ENCODE data around the gene SUFU. TPM values are rescaled to one million over a fixed set of nuclear protein-coding genes. Genes with fewer than 3 reads are reported as not detected.

The SUFU gene
- total and polyA plus RNA-seq, 4 donors: 1.8 to 3.8 (median 2.9) TPM

- Histone ChIP-seq H3K4me1 (ENCODE audit: control insufficient read depth in 4 of 4, insufficient read depth in 4 of 4, low read length in 3 of 4) (peaks cover 8 to 32% (median 24%) of the 10 kb centered on the region in 4 donors), H3K27ac (ENCODE audit: low read depth in 1 of 2, low read length in 2 of 2) (peak overlapping the region in 1 of 2 donors; percentile 28)
- 3% methylated on average over 54 of the region's 54 CpGs for WGBS
Measured at GRCh38 chr10:102461187-102462054, 42.4 kb upstream of the SUFU start.

More at GRCh38 chr10:102461187-102462054, 42.4 kb upstream of the SUFU start:
- Histone ChIP-seq H3K4me3 (ENCODE audit: low read depth in 1 of 3, low read length in 3 of 3) (peak overlapping the region; percentile 34 to 70 (median 48)), H3K9me3 (ENCODE audit: control insufficient read depth in 4 of 4, low read length in 3 of 4) (no peaks in the 10 kb centered on the region), H3K9ac (ENCODE audit: low read depth in 1 of 2, low read length in 2 of 2) (peak overlapping the region; percentile 33 to 80), H3K36me3 (ENCODE audit: control insufficient read depth in 4 of 4, insufficient read depth in 3 of 4, low read depth in 1 of 4, low read length in 3 of 4) (no peaks in the 10 kb centered on the region), H3K27me3 (ENCODE audit: control insufficient read depth in 4 of 4, insufficient read depth in 4 of 4, low read length in 3 of 4) (no peaks in the 10 kb centered on the region)
- DNase-seq (ENCODE audit: low spot score): peak; percentile 91
- TF ChIP-seq SP1 (IDR thresholded peaks at IDR 0.05) (peak; percentile 50), EGR1 (IDR thresholded peaks at IDR 0.05; ENCODE audit: low read depth in 2 of 2) (peak; percentile 65 to 74), FOXA2 (IDR thresholded peaks at IDR 0.05) (no peak), JUND (IDR thresholded peaks at IDR 0.05) (no peak), HNF4G (IDR thresholded peaks at IDR 0.05) (no peak), RXRA (IDR thresholded peaks at IDR 0.05) (no peak), FOXA1 (IDR thresholded peaks at IDR 0.05) (no peak), YY1 (IDR thresholded peaks at IDR 0.05) (peak; percentile 100), ATF3 (IDR thresholded peaks at IDR 0.05) (no peak), GABPA (IDR thresholded peaks at IDR 0.05 in 1 of 2, conservative IDR thresholded peaks at IDR 0.05 in 1 of 2) (peak in 1 of 2 donors; percentile 62), REST (IDR thresholded peaks at IDR 0.05) (peak; percentile 90), NR2F2 (IDR thresholded peaks at IDR 0.05) (no peak), HNF4A (conservative IDR thresholded peaks at IDR 0.05) (no peak), RAD21 (IDR thresholded peaks at IDR 0.05) (peak in 1 of 2 donors; percentile 19), TAF1 (conservative IDR thresholded peaks at IDR 0.05) (no peak)
- TF ChIP-seq, protein P1, sequence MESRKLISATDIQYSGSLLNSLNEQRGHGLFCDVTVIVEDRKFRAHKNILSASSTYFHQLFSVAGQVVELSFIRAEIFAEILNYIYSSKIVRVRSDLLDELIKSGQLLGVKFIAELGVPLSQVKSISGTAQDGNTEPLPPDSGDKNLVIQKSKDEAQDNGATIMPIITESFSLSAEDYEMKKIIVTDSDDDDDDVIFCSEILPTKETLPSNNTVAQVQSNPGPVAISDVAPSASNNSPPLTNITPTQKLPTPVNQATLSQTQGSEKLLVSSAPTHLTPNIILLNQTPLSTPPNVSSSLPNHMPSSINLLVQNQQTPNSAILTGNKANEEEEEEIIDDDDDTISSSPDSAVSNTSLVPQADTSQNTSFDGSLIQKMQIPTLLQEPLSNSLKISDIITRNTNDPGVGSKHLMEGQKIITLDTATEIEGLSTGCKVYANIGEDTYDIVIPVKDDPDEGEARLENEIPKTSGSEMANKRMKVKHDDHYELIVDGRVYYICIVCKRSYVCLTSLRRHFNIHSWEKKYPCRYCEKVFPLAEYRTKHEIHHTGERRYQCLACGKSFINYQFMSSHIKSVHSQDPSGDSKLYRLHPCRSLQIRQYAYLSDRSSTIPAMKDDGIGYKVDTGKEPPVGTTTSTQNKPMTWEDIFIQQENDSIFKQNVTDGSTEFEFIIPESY (IDR thresholded peaks at IDR 0.05): no peak
- TF ChIP-seq, protein P2, sequence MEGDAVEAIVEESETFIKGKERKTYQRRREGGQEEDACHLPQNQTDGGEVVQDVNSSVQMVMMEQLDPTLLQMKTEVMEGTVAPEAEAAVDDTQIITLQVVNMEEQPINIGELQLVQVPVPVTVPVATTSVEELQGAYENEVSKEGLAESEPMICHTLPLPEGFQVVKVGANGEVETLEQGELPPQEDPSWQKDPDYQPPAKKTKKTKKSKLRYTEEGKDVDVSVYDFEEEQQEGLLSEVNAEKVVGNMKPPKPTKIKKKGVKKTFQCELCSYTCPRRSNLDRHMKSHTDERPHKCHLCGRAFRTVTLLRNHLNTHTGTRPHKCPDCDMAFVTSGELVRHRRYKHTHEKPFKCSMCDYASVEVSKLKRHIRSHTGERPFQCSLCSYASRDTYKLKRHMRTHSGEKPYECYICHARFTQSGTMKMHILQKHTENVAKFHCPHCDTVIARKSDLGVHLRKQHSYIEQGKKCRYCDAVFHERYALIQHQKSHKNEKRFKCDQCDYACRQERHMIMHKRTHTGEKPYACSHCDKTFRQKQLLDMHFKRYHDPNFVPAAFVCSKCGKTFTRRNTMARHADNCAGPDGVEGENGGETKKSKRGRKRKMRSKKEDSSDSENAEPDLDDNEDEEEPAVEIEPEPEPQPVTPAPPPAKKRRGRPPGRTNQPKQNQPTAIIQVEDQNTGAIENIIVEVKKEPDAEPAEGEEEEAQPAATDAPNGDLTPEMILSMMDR (IDR thresholded peaks at IDR 0.05; ENCODE audit: low read depth, low read length, missing input control): no peak
